ENCODE measurements around the gene FTCD.
A peak's percentile ranks its signal among the peaks of the same experiment; 100 is the strongest.

Gene FTCD

DNA sequence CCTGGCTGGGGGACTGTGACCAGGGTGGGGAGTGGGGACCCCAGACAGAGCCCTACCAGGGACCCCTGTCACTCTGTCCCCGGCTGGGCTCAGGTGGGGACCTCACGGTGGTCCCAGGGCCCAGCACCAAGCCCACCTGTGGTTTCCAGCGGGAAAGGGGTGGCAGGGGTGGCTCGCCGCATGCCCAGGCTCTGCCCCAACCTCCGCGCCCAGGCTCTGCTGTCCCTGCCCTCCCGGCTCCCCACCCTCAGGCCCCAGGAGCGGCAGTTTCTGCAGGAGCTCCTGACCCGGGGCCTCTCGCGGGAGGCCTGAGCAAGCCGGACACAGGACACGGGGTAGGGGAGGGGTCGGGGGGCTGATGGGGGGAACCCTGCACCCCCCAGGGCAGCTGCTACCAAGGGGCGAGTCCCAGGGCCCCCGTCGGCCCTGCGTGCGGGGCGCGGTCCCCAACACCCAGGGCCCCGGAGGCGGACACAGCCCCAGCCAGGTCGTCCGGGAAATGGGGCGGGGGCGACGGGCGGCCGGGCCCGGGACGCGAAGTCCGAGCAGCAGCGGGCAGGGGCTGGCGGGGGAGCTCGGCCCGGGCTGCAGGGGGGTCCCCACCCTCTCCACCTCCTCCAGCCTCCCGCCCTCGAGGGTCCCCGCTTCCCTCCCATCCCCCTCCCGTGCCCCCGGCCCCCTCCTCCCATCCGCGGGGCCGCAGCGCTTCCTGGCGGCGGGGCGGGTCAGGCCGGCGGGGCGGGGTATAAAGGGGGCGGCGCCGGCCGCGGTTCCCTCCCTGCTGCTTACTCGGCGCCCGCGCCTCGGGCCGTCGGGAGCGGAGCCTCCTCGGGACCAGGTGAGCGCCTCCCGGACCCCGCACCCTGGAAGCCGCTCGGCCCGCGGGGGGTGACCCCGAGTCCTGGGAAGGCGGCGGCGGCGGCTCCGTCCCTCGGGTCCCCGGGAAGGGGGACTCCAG, 57.8 kb downstream of the FTCD start, which contains the start of gene COL6A2:
Gene COL6A2, plus strand, starts transcription at position 777 of the 958 bp plus-strand sequence.
- Mint-ChIP-seq H3K27ac (no peak within 1 kb of the TSS), H3K4me3 (peak within 1 kb of the TSS; percentile 73 to 77), H3K9me3 (peaks cover 0 to 3% of the 10 kb centered on the region in 2 donors), H3K36me3 (ENCODE audit: insufficient read depth) (no peaks in the 10 kb centered on the region), H3K27me3 (peaks cover 21 to 55% of the 10 kb centered on the region in 2 donors), H3K4me1 (ENCODE audit: low read depth in 2 of 2) (peaks cover 9 to 15% of the 10 kb centered on the region in 2 donors)
- ATAC-seq (replicated peaks), result peak; percentile 60
- peak in 1 of 3 experiments; percentile 29 for DNase-seq

DNA sequence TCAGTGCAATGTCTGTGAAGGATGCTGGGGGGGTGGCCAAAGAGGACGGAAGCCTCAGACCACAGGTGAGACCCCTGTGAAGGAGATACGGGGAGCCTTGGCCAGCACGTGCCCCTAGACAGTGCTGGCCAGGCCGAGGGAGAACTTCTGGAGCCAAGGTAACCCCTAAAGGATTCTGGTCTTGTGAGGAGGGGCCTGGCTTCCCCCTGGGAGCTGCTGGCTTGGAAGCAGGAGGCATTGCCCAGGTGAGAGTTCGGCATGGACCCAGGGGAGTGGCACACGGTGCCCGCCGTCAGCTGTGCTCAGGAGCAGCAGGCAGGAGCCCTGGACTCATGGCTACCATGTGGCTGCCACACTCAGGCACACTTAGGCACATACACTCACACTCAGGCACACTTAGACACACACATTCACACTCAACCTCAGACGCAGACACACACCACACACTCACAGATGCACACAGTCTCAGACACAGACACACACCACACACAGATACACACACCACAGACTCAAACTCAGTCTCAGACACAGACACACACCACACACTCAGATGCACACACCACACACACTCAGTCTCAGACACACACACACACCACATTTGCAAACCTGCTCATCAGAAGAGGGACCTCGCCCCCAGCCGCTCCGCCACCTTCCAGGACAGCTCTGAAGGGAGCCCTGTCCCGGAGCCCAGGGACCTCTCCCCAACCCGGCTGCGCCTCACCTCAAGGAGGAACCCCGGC, 58.6 kb downstream of the FTCD start:
- Mint-ChIP-seq H3K9me3 (no peaks in the 10 kb centered on the region), H3K4me3 (peak overlapping the region; percentile 9 to 46), H3K27me3 (peaks cover 15 to 46% of the 10 kb centered on the region in 2 donors), H3K4me1 (ENCODE audit: low read depth in 2 of 2) (peaks cover 9 to 15% of the 10 kb centered on the region in 2 donors), H3K27ac (no peak overlapping the region), H3K36me3 (ENCODE audit: insufficient read depth) (peaks cover 3% of the 10 kb centered on the region)
- ATAC-seq (replicated peaks) (no peak), DNase-seq (no peak)

DNA sequence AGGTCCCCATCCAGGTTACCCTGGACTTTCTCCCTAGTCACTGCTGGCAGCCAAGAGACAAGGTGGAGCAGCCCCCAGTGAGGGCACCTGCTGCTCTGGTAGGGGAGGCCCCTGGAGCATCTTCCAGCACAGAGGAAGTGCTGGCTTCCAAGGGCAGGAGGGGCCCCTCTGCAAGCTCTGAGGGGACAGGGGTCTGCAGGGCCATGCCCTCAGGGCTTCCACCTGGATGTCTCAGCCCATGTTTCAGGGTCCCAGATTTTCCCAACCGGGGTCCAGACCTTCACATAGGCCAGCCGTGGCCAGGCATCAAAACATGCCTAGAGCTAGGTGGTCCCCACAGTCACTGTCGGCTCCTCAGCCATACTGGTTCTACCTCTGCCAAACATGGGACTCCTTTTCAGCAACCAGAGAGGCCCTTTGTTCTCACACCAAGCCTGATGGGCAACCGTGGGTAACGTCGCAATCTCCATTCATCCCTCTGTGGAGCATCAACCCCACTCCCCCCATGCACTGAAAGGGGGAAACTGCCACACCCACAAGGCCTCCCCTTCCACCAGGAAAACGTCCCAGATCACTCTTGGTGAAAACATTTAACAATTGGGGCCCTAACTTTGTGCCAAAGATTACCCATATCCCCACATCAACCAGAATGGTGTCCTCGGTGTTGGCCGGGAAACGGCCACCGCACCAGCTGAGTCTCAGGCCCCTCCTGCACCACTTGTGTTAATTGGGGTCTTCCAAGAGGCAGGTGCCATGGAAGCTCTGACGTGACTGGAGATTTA, 59.4 kb downstream of the FTCD start:
- H3K36me3 Mint-ChIP-seq (ENCODE audit: insufficient read depth), result peaks cover 7% of the 10 kb centered on the region
- DNase-seq, result no peak
- H3K4me3 Mint-ChIP-seq, result peak overlapping the region in 1 of 2 donors; percentile 9
- ATAC-seq (replicated peaks), result no peak
- peaks cover 11 to 17% of the 10 kb centered on the region in 2 donors for H3K4me1 Mint-ChIP-seq (ENCODE audit: low read depth in 2 of 2)
- H3K27ac Mint-ChIP-seq, result no peak overlapping the region
- peaks cover 8 to 38% of the 10 kb centered on the region in 2 donors for H3K27me3 Mint-ChIP-seq
- peaks cover 2 to 5% of the 10 kb centered on the region in 2 donors for H3K9me3 Mint-ChIP-seq

DNA sequence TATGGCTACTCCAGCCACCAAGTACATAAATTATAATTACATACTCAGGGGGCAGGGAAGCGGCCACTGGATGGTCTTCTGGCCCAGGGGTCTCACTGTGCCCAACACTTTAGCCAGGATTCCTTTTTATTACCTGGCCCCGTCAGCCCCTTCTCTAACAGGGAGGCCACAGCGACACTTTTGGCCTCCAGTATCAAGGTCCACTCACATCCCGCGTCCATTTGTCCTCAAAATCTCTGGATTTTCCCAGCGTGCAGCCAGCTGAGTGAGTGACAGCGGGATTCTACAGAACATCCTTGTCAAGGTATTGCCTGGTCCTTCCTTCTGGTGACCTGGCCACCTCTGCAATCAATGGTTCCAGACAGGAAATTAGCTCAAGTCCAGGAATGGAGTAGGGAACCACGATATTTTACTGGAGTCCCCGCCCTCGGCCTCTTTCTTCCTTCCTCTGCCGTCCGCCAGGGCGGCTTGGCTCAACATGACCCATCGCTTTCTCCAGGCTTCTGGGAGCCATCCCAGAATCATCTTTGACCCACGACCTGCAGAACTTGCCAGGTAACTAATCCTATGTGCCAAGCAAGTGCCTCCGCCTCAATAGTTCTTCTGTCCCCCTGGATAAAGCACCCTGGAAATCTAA, 60.2 kb downstream of the FTCD start:
- DNase-seq (no peak), ATAC-seq (replicated peaks) (no peak)
- peaks cover 4 to 14% of the 10 kb centered on the region in 2 donors for H3K4me1 Mint-ChIP-seq (ENCODE audit: low read depth in 2 of 2)
- H3K27me3 Mint-ChIP-seq, result peaks cover 0 to 30% of the 10 kb centered on the region in 2 donors
- peaks cover 11% of the 10 kb centered on the region for H3K36me3 Mint-ChIP-seq (ENCODE audit: insufficient read depth)
- H3K9me3 Mint-ChIP-seq, result peaks cover 5 to 13% of the 10 kb centered on the region in 2 donors
- no peak overlapping the region for H3K4me3 Mint-ChIP-seq
- no peak overlapping the region for H3K27ac Mint-ChIP-seq

DNA sequence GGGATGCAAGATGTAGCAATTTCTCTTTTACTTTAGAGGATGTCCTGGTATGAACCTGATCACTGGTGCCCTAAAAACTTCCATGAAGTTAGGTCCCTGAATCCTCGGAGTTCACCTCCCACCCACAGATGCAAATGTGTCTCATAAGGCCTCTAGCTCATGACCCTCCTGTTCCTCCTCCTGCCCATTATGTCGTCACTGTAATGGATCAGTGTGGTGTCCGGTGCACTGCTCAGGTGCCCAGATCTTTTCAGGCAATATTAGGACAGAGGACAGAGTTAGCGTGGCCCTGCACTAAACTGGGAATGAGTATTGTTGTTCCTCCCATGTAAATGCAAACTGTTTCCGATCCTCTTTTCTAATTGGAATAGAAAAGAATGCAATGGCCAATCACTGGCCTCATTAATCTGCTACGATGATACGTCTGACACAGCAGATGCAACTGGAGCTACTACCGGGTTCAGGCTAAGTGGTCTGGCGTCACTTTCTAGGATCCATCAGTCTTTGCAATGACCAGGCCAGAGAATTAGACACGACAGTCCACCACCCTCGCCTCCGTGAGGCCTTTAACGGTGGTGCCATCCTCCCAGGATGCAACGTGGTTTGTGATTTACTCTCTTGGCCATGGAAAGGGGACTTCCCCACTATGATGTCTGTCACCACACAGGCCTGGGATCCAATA, 60.8 kb downstream of the FTCD start:
- H3K36me3 Mint-ChIP-seq (ENCODE audit: insufficient read depth), result peaks cover 11% of the 10 kb centered on the region
- peak overlapping the region; percentile 4 to 43 for H3K4me3 Mint-ChIP-seq
- peaks cover 0 to 24% of the 10 kb centered on the region in 2 donors for H3K27me3 Mint-ChIP-seq
- ATAC-seq (replicated peaks), result no peak
- no peak for DNase-seq
- peaks cover 4 to 14% of the 10 kb centered on the region in 2 donors for H3K4me1 Mint-ChIP-seq (ENCODE audit: low read depth in 2 of 2)
- H3K27ac Mint-ChIP-seq, result peak overlapping the region; percentile 26 to 54
- H3K9me3 Mint-ChIP-seq, result peaks cover 6 to 20% of the 10 kb centered on the region in 2 donors

DNA sequence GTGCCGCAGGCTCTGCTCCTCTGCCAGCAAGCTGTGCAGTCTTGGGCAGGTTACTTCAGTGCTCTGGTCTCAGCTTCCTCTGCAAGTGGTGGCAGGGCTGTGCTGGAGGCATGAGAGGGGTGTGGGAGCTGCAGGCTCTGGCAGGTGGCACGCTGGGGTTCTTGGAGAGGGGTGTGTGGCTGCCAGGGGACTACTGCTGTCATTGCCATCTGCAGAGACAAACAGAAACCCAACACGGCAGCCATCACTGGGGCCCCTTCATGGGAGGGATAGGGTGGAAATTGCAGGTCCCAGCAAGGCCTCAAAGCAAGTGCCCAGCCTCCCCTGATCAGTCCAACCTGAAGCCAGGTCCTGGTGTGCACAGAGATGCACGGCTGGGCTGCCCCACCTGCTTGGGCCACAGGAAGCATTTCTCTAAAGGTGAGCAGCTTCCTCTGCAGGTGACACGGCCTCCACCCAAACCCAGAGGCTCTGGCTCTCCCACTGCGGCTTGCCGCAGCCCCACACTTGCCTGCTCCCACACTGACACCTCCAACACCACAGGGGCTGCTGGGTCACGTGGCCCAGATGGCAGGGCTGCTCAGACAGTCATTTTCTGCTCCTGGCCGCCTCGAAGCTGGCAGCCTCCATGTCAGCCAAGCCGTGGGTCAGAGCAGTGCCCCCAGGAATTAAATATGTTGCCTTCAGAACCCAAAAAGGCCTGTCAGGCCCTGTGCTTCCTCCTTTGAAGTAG, 61.5 kb downstream of the FTCD start:
- Mint-ChIP-seq H3K36me3 (ENCODE audit: insufficient read depth) (peaks cover 11% of the 10 kb centered on the region), H3K4me3 (peak overlapping the region; percentile 29 to 43), H3K27me3 (peaks cover 0 to 17% of the 10 kb centered on the region in 2 donors), H3K4me1 (ENCODE audit: low read depth in 2 of 2) (peaks cover 4 to 12% of the 10 kb centered on the region in 2 donors), H3K9me3 (peaks cover 6 to 24% of the 10 kb centered on the region in 2 donors), H3K27ac (peak overlapping the region; percentile 26 to 54)
- ATAC-seq (replicated peaks) (peak; percentile 79), DNase-seq (peak; percentile 35 to 46 (median 37))

DNA sequence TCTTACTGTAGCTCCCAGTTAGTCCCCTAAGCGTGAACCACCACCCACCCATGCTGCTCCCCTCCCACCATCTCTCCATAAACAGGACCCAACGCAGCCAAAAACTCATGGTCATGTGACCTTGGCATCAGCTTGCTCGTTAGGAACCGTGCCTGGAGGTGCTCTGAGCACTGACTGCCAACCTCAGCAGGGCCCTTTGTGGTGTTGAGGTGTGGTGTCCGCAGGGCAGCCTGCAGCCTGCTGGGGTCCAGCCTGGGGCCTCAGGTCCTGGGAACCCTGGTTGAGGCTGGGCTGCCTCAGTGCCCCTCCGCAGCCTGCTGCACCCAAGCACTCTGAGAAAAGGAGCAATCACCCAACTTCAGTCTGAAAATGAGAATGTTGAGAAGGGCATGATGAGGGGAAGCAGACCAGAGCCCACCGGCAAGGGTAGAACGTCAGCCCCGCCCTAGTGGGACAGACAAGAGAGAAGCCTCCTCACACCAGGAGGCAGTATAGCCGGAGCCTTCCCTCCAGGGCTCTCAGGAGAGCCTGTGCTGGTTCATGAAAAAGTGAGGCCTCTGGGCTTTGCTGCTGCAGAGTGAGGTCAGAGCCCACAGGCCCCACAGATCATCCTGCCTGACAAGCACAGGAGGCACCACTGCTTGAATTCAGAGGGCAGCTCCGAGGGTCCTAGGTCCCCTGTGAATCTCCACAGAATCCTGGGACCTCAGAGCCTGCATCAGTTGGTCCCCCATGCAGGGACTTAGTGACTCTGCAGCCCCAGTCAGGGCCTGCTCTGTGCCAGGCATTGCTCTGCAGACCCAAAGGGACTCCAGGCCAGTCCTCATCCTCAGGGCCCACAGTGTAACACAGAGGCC, 62.3 kb downstream of the FTCD start:
- peak overlapping the region; percentile 32 to 43 for H3K4me3 Mint-ChIP-seq
- DNase-seq (no peak), ATAC-seq (replicated peaks) (no peak)
- peaks cover 11% of the 10 kb centered on the region for H3K36me3 Mint-ChIP-seq (ENCODE audit: insufficient read depth)
- H3K27ac Mint-ChIP-seq, result no peak overlapping the region
- H3K27me3 Mint-ChIP-seq, result peaks cover 0 to 17% of the 10 kb centered on the region in 2 donors
- H3K4me1 Mint-ChIP-seq (ENCODE audit: low read depth in 2 of 2), result peaks cover 4 to 11% of the 10 kb centered on the region in 2 donors
- H3K9me3 Mint-ChIP-seq, result peaks cover 6 to 24% of the 10 kb centered on the region in 2 donors

DNA sequence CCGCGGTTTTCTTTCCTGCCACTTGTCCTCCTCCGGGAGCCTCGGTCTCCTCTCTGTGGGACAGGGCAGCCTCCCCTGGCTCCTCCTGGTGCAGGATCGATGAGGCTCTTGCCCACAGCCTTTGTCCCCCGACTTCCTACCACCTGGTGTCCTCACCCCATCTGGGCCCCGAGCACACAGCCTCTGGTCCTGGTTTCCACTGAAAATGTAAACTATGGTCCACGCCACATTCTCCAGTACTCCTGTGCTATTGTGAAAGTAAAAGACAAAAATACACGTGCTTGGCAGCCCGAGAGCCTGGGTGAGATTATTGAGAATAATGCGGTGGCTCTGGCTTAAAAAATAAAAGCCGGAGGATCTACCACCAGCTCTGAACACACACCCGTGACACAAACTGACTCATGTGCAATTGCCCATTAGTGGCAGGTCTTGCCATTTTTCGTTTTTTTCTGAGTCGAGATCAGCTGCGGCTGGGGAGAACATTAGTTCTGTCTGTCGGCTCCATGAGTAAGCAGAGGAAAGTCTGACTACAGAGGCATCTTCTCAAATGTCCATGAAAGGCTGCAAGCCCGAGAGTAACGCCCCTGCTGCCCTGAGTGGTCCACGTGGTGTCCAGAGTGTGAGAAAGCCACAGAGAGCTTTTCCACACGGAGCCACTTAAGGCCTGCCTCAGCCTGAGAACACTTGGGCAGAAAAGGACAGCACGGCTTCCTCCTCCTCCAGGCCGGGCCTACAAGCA, 63.2 kb downstream of the FTCD start:
- ATAC-seq (replicated peaks), result no peak
- Mint-ChIP-seq H3K4me1 (ENCODE audit: low read depth in 2 of 2) (peaks cover 4 to 11% of the 10 kb centered on the region in 2 donors), H3K27ac (no peak overlapping the region), H3K4me3 (no peak overlapping the region), H3K9me3 (peaks cover 6 to 24% of the 10 kb centered on the region in 2 donors), H3K27me3 (peaks cover 0 to 17% of the 10 kb centered on the region in 2 donors), H3K36me3 (ENCODE audit: insufficient read depth) (peaks cover 11% of the 10 kb centered on the region)
- DNase-seq, result no peak

DNA sequence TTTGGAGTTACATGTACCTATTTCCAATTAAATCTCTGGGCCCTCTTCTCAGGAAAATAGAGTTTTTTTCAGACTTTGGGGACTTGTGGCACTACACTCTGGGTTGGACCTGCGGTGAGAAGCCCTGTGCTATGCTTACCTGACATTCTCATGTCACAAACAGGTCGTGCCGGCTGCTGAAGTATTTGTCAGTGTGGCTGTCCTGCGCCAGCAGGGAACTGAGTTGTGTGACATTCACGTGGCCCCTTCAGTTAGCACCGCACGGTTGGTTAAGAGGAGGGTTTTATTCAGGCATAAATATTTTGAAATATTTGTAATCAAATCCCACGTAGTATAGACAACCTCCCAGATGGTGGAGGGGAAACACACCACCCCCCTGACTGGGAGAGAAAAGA, 63.8 kb downstream of the FTCD start:
- peak overlapping the region in 1 of 2 donors; percentile 35 for H3K27ac Mint-ChIP-seq
- peaks cover 0 to 13% of the 10 kb centered on the region in 2 donors for H3K27me3 Mint-ChIP-seq
- no peak for ATAC-seq (replicated peaks)
- peaks cover 11% of the 10 kb centered on the region for H3K36me3 Mint-ChIP-seq (ENCODE audit: insufficient read depth)
- H3K4me3 Mint-ChIP-seq, result no peak overlapping the region
- no peak for DNase-seq
- peaks cover 9 to 24% of the 10 kb centered on the region in 2 donors for H3K9me3 Mint-ChIP-seq
- H3K4me1 Mint-ChIP-seq (ENCODE audit: low read depth in 2 of 2), result peaks cover 4 to 11% of the 10 kb centered on the region in 2 donors

DNA sequence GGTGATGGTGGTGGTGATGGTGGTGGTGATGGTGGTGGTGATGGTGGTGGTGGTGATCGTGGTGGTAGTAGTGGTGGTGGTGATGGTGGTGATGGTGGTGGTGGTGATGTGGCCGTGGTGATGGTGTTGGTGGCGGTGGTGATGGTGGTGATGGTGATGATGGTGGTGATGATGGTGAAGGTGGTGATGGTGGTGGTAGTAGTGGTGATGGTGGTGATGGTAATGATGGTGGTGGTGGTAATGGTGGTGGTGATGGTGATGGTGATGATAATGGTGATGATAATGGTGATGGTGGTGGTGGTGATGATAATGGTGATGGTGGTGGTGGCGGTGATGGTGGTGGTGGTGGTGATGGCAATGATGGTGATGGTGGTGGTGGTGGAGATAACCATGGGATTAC, 64.3 kb downstream of the FTCD start:
- Mint-ChIP-seq H3K4me3 (no peak overlapping the region), H3K4me1 (ENCODE audit: low read depth in 2 of 2) (peaks cover 4 to 11% of the 10 kb centered on the region in 2 donors), H3K27ac (peak overlapping the region in 1 of 2 donors; percentile 35), H3K36me3 (ENCODE audit: insufficient read depth) (peaks cover 11% of the 10 kb centered on the region), H3K27me3 (peaks cover 0 to 8% of the 10 kb centered on the region in 2 donors), H3K9me3 (peaks cover 9 to 24% of the 10 kb centered on the region in 2 donors)
- no peak for ATAC-seq (replicated peaks)
- no peak for DNase-seq
